HUES6 (cell line): ENCODE results near the gene ASTL.
"Not testable (repeated sequence)": the region's sequence is repeated elsewhere in the genome, so short reads cannot be mapped to it uniquely, and the experiment has no call there.

Source experiments
- H3K27ac ChIP-seq: 2 replicates; pipeline ENCODE4 v1.7.0; 2013; ENCODE audit warnings: low read depth, mild to moderate bottlenecking, low read length, inconsistent platforms
- H3K27me3 ChIP-seq: 2 replicates; pipeline ENCODE4 v1.6.1; 2013; ENCODE audit warnings: low read length; ENCODE audit not compliant: control insufficient read depth, insufficient read depth
- H3K36me3 ChIP-seq: 2 replicates; pipeline ENCODE4 v1.6.1; 2013; ENCODE audit warnings: low read length; ENCODE audit not compliant: control insufficient read depth, insufficient read depth
- H3K4me1 ChIP-seq: 2 replicates; pipeline ENCODE4 v1.6.1; 2013; ENCODE audit warnings: low read length; ENCODE audit not compliant: control insufficient read depth, insufficient read depth
- H3K4me3 ChIP-seq: 2 replicates; pipeline ENCODE4 v1.5.1; 2013; ENCODE audit warnings: low read depth, low read length
- H3K9ac ChIP-seq: one replicate; pipeline ENCODE4 v1.6.1; 2013; ENCODE audit warnings: mild to moderate bottlenecking, low read length
- H3K9me3 ChIP-seq: 2 replicates; pipeline ENCODE4 v1.6.1; 2013; ENCODE audit warnings: low read depth, low read length; ENCODE audit not compliant: control insufficient read depth, insufficient read depth

The ASTL gene

GRCh38 chr2:96091141-96091710 is 47.1 kb downstream of the ASTL start:
- Histone ChIP-seq H3K9me3 (peaks cover 14% of the 10 kb centered on the region; the same call in 1 of the 2 replicates), H3K4me1 (peaks cover 29% of the 10 kb centered on the region), H3K27ac (no peak overlapping the region), H3K9ac (no peak overlapping the region), H3K36me3 (no peaks in the 10 kb centered on the region), H3K27me3 (no peaks in the 10 kb centered on the region), H3K4me3 (no peak overlapping the region)

- H3K27me3 ChIP-seq, result no peaks in the 10 kb centered on the region
Observed at GRCh38 chr2:96090196-96090926, 47.9 kb downstream of the ASTL start.

GRCh38 chr2:96089356-96090195 is 48.7 kb downstream of the ASTL start:
- Histone ChIP-seq H3K27me3 (no peaks in the 10 kb centered on the region), H3K9me3 (peaks cover 14% of the 10 kb centered on the region; the same call in 1 of the 2 replicates)

More at GRCh38 chr2:96090196-96090926, 47.9 kb downstream of the ASTL start:
- peaks cover 14% of the 10 kb centered on the region; the same call in 1 of the 2 replicates for H3K9me3 ChIP-seq
- H3K36me3 ChIP-seq, result no peaks in the 10 kb centered on the region
- no peak overlapping the region for H3K9ac ChIP-seq
- H3K4me3 ChIP-seq, result no peak overlapping the region
- H3K27ac ChIP-seq, result no peak overlapping the region
- H3K4me1 ChIP-seq, result peaks cover 29% of the 10 kb centered on the region

DNA sequence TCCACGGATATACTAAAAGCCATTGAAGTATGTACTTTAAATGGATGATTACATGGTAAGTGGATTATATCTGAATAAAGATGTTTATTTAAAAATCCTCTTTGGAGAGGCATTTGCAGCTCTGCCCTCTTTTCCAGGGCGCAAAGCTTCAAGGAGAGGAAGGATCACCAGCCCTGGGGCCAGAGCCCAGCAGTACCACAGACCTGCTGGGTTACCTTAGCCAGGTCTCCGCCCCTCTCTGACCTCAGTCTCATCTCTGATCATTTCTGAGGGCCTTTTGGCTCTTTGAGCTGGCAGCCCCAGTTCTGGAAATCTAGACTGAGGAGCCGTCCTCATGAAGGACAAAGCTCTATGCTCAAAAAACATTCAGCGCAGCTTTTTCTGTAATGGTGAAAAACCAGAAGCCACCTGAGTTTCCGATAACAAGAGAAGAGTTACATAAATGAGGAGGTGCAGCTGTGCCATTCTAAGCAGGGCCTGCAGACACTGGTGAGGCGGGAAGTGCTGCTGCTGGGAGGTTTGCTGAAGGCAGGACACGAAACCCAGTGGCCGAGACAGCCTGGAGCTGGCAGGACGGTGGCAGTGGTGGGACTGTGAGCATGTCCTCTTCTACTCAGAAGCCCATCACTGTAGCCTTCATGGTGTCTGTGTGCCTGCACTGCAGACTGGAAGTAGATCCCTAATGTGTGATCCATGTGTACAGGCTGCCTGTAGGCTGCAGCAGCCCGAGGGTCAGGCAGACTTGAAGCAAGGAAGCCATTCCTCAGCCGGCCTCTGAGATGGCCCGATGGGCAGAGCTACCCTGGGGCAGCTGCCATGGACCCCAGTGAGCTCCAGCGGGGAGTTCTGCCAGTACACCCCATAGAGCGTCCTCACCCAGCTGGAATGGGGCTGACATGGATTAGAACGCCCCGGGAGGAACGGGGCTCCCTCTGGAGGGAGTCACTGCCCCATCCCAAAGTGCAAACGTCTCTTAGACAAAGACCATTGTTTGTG is 49.7 kb downstream of the ASTL start:
- Histone ChIP-seq H3K27me3 (no peaks in the 10 kb centered on the region), H3K36me3 (no peaks in the 10 kb centered on the region), H3K9me3 (peaks cover 10% of the 10 kb centered on the region; the same call in 1 of the 2 replicates), H3K9ac (no peak overlapping the region), H3K4me3 (no peak overlapping the region), H3K27ac (no peak overlapping the region), H3K4me1 (peaks cover 29% of the 10 kb centered on the region)

More at GRCh38 chr2:96089356-96090195, 48.7 kb downstream of the ASTL start:
- Histone ChIP-seq H3K27ac (no peak overlapping the region), H3K36me3 (no peaks in the 10 kb centered on the region), H3K9ac (no peak overlapping the region), H3K4me3 (no peak overlapping the region), H3K4me1 (peaks cover 29% of the 10 kb centered on the region)

DNA sequence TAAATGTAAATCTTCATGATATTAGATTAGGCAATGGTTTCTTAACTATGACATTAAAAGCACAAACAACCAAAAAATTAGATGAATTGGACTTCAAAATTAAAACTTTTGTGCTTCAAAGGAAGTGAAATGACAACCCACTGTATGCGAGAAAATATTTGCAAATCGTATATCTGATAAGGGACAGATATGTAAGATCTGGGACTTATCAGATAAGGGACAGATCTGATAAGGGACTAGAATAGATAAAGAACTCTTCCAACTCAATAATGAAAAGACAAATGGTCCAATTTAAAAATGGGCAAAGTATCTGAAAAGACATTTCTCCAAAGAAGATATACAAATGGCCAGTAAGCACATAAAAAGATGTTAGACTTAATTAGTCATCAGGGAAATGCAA is 51.2 kb downstream of the ASTL start:
- peaks cover 25% of the 10 kb centered on the region for H3K4me1 ChIP-seq
- H3K4me3 ChIP-seq, result no peak overlapping the region
- no peaks in the 10 kb centered on the region for H3K36me3 ChIP-seq
- no peaks in the 10 kb centered on the region for H3K9me3 ChIP-seq
- H3K9ac ChIP-seq, result no peak overlapping the region
- H3K27ac ChIP-seq, result no peak overlapping the region
- H3K27me3 ChIP-seq, result no peaks in the 10 kb centered on the region

- Histone ChIP-seq H3K36me3 (no peaks in the 10 kb centered on the region), H3K4me3 (no peak overlapping the region), H3K27me3 (no peaks in the 10 kb centered on the region), H3K9me3 (no peaks in the 10 kb centered on the region), H3K4me1 (peaks cover 11% of the 10 kb centered on the region; the same call in 1 of the 2 replicates), H3K9ac (no peak overlapping the region), H3K27ac (no peak overlapping the region)
Observed at GRCh38 chr2:96085541-96086355, 52.6 kb downstream of the ASTL start.

- not testable (repeated sequence) for H3K4me3 ChIP-seq, H3K9me3 ChIP-seq, H3K36me3 ChIP-seq, H3K4me1 ChIP-seq, H3K9ac ChIP-seq, H3K27ac ChIP-seq, H3K27me3 ChIP-seq
Observed at GRCh38 chr2:96084858-96085518, 53.3 kb downstream of the ASTL start.

DNA sequence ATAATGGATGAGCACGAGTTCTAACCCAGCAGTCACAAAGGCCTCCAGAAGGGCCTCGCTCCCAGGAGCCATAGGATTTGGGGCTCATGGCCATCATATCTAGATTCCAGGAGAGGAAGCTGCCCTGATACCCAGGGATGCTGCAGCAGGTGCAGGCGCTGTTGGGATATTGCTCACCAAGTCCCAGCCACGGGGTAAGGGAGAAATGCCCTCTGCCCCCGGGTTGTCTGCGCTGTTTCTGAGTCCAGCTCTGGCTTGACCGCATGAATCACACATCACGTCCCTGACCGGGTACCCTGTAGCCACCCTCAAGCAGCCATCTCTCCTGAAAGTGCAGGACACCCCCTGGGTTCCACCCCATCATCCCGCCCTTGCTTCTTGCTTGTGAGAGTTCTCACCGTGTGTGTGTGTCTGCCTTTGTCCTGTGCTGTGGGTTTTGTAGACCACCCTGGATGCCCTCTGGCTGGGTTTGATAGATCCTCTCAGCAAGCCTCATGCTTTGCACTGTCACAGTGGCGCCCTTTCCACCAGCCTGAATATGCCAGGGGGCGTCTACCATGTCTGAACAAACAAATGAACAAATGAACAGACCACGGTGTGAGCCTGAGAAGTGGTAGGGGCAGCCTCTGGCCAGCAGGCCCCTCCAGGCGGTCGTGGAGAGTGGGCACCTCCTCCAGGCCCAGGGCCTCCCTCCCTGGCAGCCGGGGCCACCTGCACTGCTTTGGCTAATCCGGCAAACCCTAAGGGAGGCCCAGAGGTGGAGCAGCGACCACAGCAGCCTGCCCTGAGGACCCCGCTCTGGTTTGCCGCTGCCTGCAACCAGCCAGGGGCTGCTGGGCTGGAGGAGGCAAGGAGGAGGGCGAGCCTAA is 54.1 kb downstream of the ASTL start:
- no peaks in the 10 kb centered on the region for H3K36me3 ChIP-seq
- H3K27ac ChIP-seq, result no peak overlapping the region
- H3K9ac ChIP-seq, result no peak overlapping the region

More for the DNA sequence above, 54.1 kb downstream of the ASTL start:
- Histone ChIP-seq H3K27me3 (no peaks in the 10 kb centered on the region; the same call in 1 of the 2 replicates), H3K4me1 (no peaks in the 10 kb centered on the region), H3K4me3 (no peak overlapping the region), H3K9me3 (no peaks in the 10 kb centered on the region)
